ENCODE measurements around the gene MYH9.
A peak's percentile ranks its signal among the peaks of the same experiment; 100 is the strongest.

MYH9 gene

DNA sequence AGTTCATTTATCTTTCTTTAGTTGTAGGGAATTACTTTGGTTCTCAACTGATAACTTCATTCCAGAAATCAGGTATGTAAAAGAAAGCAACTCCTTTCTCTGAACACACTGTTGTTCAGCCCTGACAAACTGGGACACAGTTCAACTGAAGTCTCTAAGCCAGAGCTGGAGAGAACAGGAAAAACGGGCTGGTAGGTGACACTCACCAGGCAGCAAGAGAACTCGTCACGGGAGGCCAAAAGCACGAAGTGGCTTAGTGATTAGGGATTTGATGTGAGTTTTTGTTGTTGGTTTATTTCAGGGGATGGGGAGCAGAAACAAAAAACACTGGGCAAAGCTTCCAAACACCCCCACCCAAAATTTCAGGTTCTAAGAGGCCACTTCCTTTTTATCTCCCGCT, 54.1 kb downstream of the MYH9 start:
- CTCF ChIA-PET, result interaction anchor here (0.7 to 1.0 kb wide), 2 partner anchors 10 to 1108 kb away, joined by 3 to 4 read pairs; no protein-coding TSS in a partner anchor
- DNase-seq (ENCODE audit: extremely low spot score), result no peak
- POLR2A ChIA-PET, result no interaction called here
- TF ChIP-seq ARNT (IDR thresholded peaks at IDR 0.05), result no peak
- TF ChIP-seq NFRKB (IDR thresholded peaks at IDR 0.05), result no peak
- TF ChIP-seq TARDBP (IDR thresholded peaks at IDR 0.05), result no peak
- no peak for TF ChIP-seq ZNF384 (IDR thresholded peaks at IDR 0.05)
- no peak for TF ChIP-seq FOXA1 (IDR thresholded peaks at IDR 0.05)
- no peak for TF ChIP-seq SP1 (IDR thresholded peaks at IDR 0.05)
- no peak for TF ChIP-seq ELF4 (IDR thresholded peaks at IDR 0.05)
- no peak for TF ChIP-seq LEF1 (IDR thresholded peaks at IDR 0.05; ENCODE audit: borderline replicate concordance)
- no peak for TF ChIP-seq SUZ12 (IDR thresholded peaks at IDR 0.05)
- TF ChIP-seq FOXM1 (IDR thresholded peaks at IDR 0.05; ENCODE audit: borderline replicate concordance), result no peak
- no peak for TF ChIP-seq HDGF (IDR thresholded peaks at IDR 0.05; ENCODE audit: borderline replicate concordance)
- TF ChIP-seq L3MBTL2 (conservative IDR thresholded peaks at IDR 0.05), result no peak
- TF ChIP-seq CTBP1 (IDR thresholded peaks at IDR 0.05; ENCODE audit: borderline replicate concordance), result no peak
- TF ChIP-seq BHLHE40 (IDR thresholded peaks at IDR 0.05; ENCODE audit: borderline replicate concordance), result no peak

DNA sequence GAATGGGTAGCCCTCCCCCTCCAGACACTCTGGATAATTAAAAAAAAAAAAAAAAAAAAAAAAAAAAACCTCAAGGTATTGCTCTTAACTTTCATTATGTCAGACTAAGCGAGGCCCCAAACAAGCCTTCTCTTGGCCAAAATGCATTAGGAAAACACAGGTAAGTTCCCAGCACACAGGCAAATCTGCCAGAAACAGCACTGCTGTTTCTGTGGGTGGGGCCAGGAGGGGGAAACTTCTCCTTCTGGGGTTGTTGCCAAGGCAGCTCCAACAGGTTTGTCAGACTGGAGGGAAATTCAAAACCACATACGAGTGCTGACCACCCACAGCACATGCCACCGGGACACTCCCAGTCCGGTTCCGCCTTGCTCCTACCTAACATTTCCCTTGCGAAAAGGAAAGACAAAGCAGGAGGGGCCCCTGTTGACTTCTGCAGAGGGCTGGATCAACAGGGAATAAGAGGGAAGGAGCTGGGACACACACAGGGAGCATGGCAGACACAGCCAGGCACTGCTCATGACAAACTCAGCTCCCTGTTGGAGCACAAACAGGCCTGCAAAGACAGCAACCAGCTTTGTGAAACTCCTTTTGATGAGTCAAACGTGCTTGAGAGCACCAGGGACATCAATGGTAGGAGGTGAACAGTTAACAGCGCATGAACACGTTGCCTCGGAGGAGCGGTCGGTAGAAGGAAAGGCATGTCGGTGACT, 55.0 kb downstream of the MYH9 start:
- ChIA-PET POLR2A (interaction anchor here (1.3 kb wide), 1 partner anchor 174 kb away, joined by 3 read pairs; the partner anchor contains the start of gene FOXRED2), CTCF (interaction anchor here (1.0 kb wide), 1 partner anchor 11 kb away, joined by 3 read pairs; no protein-coding TSS in a partner anchor)
- no peak for DNase-seq (ENCODE audit: extremely low spot score)
- TF ChIP-seq ZNF384 (IDR thresholded peaks at IDR 0.05) (0 out of 2 replicates have a peak, but pooled peaks have one; percentile 30), CTBP1 (IDR thresholded peaks at IDR 0.05; ENCODE audit: borderline replicate concordance) (no peak)

DNA sequence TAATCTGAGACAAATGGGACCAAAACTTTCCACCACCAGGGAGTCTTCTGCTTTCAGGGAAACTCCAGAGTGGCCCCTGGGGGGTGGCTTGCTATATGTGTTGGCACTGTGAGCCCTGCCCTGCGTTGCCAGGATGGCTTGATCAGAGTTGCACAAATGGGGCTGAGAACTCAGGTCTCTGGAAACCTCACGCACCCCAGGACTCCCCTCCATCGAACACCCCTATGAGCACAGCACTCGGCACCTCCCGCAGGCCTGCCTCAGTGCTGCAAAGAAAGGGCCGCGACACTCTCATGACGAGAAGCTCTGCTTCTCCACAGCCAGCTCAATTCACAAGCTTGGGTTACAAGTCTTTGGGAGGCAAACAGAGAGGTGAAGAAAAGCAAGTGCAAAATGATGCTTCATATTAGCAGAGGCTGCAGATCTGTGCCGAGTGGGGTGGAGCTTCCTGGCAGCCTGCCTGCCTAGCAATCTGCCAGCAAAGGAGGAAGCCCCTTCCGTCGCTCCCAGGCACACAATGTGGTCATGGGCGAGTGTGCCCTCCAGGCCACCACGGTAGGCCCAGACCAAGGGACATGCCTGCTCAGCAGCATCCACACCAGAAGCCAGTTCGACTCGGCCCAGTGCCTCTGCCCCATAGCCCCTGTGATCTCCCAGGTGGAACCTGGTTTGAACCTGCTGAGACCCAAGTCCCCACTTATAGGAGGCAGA, 55.7 kb downstream of the MYH9 start:
- no peak for DNase-seq (ENCODE audit: extremely low spot score)
- POLR2A ChIA-PET, result interaction anchor here (1.0 to 1.3 kb wide), 6 partner anchors 31 to 175 kb away, joined by 3 to 8 read pairs (median 4); partner anchors contain the start of genes FOXRED2, MYH9 and TXN2
- CTCF ChIA-PET, result interaction anchor here (1.1 kb wide), 1 partner anchor 154 kb away, joined by 5 read pairs; no protein-coding TSS in a partner anchor
- TF ChIP-seq FOXA1 (IDR thresholded peaks at IDR 0.05), result no peak
- no peak for TF ChIP-seq ZNF384 (IDR thresholded peaks at IDR 0.05)
- no peak for TF ChIP-seq ARNT (IDR thresholded peaks at IDR 0.05)
- TF ChIP-seq FOXK2 (IDR thresholded peaks at IDR 0.05), result no peak

DNA sequence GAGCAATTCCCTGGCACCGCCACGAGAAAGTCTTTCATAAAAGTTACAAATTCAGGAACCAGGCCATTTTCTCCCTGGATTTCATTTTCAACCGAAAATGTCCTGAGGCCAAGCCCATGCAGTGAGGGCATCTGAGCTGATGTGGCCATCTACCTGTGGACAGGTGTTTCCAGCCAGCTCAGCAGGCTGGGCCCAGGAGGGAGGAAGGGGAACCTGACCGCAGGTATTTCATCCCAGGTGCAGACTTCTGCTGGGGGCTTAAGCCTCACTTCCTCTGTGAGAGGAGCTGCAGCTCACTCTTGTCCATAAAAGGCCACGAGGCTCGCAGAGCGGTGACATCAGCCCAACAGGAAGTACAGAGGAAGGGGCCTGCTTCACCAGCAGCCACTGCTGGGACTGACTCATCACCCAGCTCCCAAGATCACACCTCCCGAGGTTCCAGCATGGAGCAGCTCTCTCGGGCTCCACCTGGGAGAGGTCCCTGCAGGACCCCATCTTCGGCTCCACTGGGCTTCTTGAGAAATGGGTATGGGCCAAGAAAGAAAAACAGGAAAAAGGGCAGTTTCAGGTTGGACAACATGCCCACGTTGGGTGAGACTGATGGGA, 56.4 kb downstream of the MYH9 start:
- POLR2A ChIA-PET, result interaction anchor here (0.8 to 1.3 kb wide), 7 partner anchors 30 to 176 kb away, joined by 3 to 8 read pairs (median 3); partner anchors contain the start of genes FOXRED2, MYH9 and TXN2
- TF ChIP-seq CTBP1 (IDR thresholded peaks at IDR 0.05; ENCODE audit: borderline replicate concordance) (no peak), ZNF384 (IDR thresholded peaks at IDR 0.05) (no peak), LEF1 (IDR thresholded peaks at IDR 0.05; ENCODE audit: borderline replicate concordance) (no peak), NFRKB (IDR thresholded peaks at IDR 0.05) (no peak), L3MBTL2 (conservative IDR thresholded peaks at IDR 0.05) (no peak), HDGF (IDR thresholded peaks at IDR 0.05; ENCODE audit: borderline replicate concordance) (no peak), ARNT (IDR thresholded peaks at IDR 0.05) (no peak), ELF4 (IDR thresholded peaks at IDR 0.05) (no peak)
- peak; percentile 57 for DNase-seq (ENCODE audit: extremely low spot score)
- CTCF ChIA-PET, result interaction anchor here (1.1 kb wide), 1 partner anchor 155 kb away, joined by 5 read pairs; no protein-coding TSS in a partner anchor

DNA sequence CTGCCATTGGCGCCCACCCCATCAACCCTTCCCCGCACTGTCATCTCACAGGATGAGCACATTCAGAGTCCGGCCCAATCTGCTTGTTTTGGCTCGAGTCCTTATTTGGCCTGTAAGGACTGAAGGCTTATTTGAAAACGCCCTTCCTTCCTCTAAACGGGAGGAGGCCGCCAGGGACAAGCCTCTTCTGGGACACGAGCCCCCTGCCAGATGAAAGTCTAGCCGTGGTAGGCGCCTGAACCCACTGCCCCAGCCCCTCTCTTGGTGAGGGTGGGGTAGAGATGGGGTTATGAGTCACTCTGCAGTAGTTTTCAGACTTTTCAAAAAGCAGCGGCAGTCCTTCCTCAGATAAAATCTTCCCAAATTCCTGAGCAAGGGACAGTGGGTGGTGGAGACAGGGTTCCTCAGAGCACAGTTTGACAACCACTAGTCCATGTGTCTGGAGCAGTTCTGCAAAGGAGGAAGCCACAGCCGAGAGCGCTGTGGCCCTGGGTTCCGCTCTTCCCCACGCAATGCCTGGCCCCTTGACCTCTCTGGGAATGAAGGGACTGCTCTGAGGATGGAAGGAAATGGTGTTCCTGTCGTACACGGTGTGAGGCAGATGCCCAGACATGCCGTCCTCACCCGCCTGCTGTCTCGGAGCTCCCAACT, 57.0 kb downstream of the MYH9 start:
- ChIA-PET POLR2A (interaction anchor here (0.8 to 1.2 kb wide), 5 partner anchors 29 to 128 kb away, joined by 3 to 8 read pairs (median 3); partner anchors contain the start of gene MYH9), CTCF (interaction anchor here (1.1 kb wide), 1 partner anchor 156 kb away, joined by 5 read pairs; no protein-coding TSS in a partner anchor)
- no peak for DNase-seq (ENCODE audit: extremely low spot score)
- no peak for TF ChIP-seq FOXK2 (IDR thresholded peaks at IDR 0.05)
- no peak for TF ChIP-seq ARNT (IDR thresholded peaks at IDR 0.05)
- no peak for TF ChIP-seq HDGF (IDR thresholded peaks at IDR 0.05; ENCODE audit: borderline replicate concordance)
- TF ChIP-seq TARDBP (IDR thresholded peaks at IDR 0.05), result no peak
- no peak for TF ChIP-seq ELF4 (IDR thresholded peaks at IDR 0.05)
- TF ChIP-seq L3MBTL2 (conservative IDR thresholded peaks at IDR 0.05), result no peak
- TF ChIP-seq FOXM1 (IDR thresholded peaks at IDR 0.05; ENCODE audit: borderline replicate concordance), result no peak
- TF ChIP-seq NFRKB (IDR thresholded peaks at IDR 0.05), result no peak
- TF ChIP-seq SP1 (IDR thresholded peaks at IDR 0.05), result no peak
- TF ChIP-seq SUZ12 (IDR thresholded peaks at IDR 0.05), result no peak
- TF ChIP-seq, protein P1, sequence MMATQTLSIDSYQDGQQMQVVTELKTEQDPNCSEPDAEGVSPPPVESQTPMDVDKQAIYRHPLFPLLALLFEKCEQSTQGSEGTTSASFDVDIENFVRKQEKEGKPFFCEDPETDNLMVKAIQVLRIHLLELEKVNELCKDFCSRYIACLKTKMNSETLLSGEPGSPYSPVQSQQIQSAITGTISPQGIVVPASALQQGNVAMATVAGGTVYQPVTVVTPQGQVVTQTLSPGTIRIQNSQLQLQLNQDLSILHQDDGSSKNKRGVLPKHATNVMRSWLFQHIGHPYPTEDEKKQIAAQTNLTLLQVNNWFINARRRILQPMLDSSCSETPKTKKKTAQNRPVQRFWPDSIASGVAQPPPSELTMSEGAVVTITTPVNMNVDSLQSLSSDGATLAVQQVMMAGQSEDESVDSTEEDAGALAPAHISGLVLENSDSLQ (IDR thresholded peaks at IDR 0.05), result no peak
- no peak for TF ChIP-seq LEF1 (IDR thresholded peaks at IDR 0.05; ENCODE audit: borderline replicate concordance)
- no peak for TF ChIP-seq BHLHE40 (IDR thresholded peaks at IDR 0.05; ENCODE audit: borderline replicate concordance)
- no peak for TF ChIP-seq FOXA1 (IDR thresholded peaks at IDR 0.05)
- TF ChIP-seq CTBP1 (IDR thresholded peaks at IDR 0.05; ENCODE audit: borderline replicate concordance), result no peak

DNA sequence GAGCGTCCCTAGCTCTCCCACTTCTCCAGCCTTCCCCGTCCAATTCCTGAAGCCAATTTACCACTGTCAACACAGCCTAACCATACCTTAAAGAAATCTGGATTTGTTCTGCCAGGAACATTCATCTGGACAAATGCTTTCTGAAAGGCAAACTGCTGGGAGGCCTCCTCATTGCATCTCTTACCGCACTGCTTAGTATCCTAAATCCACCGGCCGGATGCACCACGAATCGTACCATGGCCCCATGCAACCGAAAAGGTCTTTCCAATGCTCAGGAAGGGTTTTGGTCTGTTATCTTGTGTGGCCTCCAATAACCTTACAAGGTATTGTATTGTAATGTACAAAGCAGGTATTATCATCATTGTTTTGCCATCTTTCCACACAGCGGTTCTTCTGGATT, 57.6 kb downstream of the MYH9 start:
- POLR2A ChIA-PET, result no interaction called here
- DNase-seq (ENCODE audit: extremely low spot score), result no peak
- CTCF ChIA-PET, result no interaction called here
- TF ChIP-seq, protein P1 (IDR thresholded peaks at IDR 0.05), result no peak
- no peak for TF ChIP-seq ARNT (IDR thresholded peaks at IDR 0.05)
- TF ChIP-seq L3MBTL2 (conservative IDR thresholded peaks at IDR 0.05), result no peak

Data from HEK293T (cell line).